HG03457 (cell line): Measurements from ENCODE around the gene ALG5.

Source experiments
- ATAC-seq: cut with Tn5 transposase; IDR thresholded peaks from one replicate; pipeline ENCODE4 v1.9.1; 2021; ENCODE audit warnings: moderate number of reproducible peaks; ENCODE audit not compliant: unreplicated experiment

ALG5 gene

DNA sequence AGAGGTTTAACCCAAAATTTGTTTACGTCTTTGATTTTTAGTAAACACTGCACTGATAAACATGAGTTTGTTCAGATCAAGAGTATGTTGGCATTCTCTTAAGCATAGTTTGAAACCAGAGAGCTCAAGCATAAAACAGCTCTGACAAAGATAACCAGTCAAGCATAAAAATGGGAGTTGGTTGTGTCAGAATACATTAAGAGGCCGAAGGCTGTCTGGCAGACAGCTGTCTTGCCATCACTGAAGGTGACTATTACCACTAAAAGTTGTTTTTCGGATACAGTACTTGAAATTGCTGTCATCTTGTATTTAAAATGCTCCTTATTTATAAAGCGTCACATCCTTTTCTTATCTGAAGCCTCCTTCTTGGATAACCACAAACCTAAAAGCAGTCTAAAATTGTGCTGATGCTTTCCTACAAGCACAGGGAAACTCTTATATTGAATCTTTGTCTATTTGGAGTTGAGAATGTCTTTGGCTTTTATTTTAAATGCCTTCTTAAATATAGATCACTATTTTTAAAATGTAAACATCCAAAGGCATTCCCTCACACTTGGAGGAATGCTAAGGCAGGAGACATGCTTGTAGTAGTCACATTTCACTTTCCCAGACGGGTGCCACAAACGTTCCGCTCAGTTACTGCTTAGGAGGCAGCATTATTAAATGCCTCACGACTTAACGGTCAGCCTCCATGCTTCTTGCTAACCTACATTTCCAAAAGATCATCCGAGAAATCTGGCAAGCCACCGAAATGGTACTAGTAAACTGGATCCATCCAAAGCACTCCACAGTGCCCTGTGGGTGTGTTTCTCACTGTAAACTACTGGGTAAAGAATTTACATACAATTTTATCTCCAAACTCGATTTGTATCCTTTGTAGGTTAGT is 80.7 kb downstream of the ALG5 start:
- no peak for ATAC-seq

DNA sequence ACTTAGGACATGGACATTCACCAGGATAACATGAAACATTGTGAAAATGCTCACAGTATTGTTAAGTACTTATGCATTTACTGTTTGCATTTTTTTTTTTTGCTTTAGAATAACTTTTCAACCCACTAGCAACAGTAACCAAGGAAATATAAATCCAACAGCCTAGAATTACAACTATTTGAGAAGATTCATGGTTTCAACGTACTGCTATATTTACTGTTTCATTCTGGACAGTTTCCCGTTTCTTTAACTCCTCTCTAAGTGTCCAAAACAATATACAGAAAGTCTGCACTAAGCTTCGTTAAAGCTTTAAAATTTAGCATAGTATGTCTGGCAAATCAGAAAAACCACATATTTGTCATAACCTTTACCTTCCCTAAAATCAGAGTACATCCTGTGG is 81.8 kb downstream of the ALG5 start:
- no peak for ATAC-seq

DNA sequence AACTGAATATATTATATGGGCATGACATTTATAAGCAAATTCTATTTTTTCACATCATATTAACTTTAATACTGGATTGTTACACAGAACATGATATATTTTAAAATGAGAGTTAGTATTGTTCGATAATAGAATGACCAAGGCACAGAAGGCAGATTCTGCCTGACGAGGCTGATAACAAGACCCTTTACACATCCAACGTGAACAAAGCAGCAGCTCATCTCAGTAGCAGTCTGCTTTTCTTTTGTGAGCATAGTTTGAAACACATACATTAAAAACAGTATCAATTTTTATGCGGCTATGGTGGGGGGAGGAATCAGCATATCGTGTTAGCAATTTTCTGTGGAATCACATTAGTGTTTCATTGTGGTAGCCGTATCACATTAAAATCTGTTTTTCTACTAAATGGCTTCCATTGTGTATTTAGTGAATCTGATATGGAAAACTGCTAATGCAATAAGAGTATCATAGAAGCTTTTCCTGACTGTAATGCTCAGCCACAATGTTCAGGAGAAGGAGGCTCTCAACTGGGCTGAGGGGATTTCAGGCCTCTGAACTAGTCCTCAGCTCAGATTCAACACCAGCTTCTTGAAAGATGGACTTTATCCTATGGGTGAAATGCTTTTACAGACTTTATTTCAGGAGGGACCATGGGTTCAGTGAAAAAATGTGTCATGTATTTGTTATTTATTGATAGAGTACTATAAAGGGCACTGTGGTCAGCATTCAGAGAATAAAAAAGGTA is 83.1 kb downstream of the ALG5 start:
- ATAC-seq, result no peak

DNA sequence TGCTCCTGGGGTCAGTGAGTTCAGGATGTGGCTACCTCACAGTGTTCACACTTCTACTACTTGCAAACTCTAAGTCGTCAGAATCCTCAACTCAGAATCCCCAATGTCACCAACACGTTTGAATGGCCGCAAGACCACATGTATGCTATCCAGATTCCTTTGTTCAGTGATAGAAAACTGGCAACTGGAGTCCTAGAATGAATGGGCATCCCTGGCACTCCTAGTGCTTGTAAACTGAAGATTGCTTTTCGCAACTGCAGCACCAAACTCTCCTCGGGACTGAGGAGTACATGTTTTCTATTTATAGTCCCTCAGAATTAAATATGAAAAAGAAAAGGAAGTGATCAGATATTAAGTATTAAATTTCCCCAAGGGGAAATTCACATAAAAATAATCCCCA is 84.0 kb downstream of the ALG5 start:
- ATAC-seq, result no peak

DNA sequence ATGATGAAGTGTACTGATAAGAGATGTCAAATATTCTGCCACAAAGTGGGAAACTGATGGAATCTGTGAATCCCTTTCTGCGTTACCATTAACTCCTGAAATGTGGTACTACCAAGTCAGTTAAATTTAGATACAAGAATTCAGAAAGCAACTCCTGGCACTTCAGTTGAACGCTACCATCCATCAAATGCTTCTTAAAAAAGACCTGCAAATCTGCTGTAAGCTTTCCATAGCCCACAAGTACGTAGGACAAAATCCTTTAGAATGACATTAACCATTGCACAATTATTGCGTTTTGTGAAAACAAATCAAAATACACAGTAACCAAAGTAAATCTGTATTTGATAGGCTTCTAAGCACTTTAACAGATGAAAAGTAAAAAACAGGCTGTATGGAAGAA is 84.5 kb downstream of the ALG5 start:
- no peak for ATAC-seq

DNA sequence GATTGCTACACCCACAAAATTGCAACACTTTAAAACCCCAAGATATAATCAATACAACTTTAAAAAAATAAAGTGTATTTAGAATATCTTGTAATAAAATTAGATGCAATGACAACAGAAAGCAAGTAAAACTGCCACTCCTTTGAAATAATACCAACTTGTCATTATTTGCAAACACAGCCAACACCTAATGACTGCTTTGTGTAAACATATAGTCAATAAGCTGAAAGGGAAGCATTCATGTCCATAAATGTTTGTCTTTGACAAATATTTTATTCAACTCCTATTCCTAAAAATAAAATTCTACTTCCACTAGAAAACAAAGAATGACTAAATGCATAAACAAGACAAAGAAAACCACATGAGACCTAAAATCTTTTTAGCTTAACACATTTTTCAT is 85.7 kb downstream of the ALG5 start:
- no peak for ATAC-seq

DNA sequence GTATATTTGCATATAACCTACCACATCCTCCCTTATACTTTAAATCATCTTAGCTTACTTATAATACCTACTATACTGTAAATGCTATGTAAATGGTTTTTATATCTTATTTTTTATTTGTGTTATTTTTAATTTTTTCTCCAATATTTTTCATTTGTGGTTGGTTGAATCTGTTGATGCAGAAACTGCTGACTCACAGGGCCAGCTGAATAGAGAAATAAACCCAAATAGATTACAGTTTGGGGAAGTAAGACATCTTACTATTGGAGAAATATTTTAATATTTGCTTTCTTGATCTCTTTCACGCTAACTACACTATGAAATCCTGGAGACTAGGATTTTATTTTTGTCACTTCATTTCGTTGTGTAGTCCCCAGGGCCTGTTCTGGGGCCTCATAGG is 86.2 kb downstream of the ALG5 start:
- ATAC-seq, result no peak

DNA sequence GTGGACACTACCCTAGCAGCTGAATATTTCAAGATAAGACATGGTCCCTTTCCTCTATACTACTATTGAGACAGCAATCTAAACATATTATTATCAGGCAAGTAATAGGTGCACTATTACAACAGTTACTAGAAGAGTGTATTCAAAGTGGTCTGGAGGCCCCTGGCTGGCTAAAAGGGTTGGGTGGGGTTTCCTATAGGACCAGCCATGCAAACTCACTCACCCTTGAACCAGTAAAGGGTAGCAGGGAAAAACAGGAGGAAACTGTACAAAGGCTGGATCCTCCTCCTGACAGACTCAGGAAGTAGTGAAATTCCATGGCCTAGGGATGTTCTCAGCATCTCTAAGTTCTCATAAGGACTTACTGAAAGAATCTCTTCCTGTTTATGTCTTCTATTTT is 86.8 kb downstream of the ALG5 start:
- ATAC-seq, result no peak

DNA sequence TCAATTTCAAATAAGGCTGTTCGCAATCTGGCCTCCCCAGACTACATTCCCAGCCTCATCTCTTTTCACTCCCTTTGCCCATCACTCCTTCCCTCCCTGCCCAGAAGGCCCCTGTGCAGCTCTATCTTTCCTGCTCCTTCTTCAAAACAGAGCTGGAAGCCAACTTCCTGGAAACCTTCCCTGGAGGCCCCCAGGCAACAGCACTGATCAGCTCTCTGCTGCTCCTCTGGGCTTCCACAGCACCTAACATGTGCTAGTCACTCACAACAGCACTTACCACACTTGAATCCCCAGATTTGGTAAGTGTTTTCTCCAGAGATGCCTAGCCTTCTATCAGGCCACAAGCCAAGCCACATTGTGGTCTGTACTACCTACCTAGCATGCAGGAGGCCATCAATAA is 88.6 kb downstream of the ALG5 start:
- ATAC-seq, result no peak

DNA sequence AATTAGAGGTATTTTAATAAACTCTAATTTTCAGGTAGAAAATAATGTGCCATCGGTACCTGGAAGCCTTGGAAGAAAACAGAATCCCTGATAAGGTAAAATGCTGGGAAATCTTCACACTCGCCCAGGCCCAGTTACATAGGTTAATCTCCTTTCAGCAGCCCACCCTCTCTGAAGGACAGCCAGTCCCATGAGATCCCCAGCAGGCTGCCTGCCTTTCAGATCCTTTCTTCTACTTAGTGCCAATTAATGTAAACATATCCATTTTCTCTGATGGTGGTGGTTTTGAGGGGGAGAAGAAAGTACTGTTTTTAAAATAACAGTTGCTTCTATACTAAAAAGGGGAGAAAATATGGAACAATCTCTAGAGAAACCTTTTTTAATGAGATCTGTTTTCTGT is 91.3 kb downstream of the ALG5 start:
- ATAC-seq, result no peak

DNA sequence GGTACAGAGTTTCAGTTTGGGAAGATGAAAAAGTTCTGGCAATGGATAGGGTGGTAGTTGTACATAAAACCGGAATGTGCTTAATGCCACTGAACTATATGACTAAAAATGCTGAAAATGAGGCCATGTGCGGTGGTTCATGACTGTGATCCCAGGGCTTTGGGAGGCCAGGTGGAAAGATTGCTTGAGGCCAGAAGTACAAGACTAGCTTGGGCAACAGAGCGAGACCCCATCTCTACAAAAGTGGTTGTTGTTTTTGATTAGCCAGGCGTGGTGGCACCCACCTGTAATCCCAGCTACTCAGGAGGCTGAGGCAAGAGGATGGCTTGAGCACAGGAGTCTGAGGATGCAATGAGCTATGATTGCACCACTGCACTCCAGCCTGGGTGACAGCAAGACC is 91.9 kb downstream of the ALG5 start:
- no peak for ATAC-seq

DNA sequence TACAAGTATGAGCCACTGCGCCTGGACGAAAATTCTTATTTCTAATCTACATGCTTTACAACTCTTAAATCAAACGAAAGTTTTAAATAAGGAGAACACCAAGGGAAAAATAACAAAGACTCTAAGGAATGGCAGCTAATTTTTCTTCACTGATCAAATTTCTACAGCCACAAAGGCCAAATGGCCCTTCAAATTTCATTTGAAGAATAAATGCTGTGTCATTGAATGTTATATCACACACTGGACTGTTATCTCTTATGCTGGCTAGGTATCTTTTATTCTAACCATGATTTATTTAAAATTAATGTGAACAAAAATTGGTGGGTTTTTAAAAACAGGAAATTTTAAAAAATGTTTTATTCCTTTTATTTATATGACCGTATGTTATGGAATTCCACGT is 93.2 kb downstream of the ALG5 start:
- no peak for ATAC-seq

DNA sequence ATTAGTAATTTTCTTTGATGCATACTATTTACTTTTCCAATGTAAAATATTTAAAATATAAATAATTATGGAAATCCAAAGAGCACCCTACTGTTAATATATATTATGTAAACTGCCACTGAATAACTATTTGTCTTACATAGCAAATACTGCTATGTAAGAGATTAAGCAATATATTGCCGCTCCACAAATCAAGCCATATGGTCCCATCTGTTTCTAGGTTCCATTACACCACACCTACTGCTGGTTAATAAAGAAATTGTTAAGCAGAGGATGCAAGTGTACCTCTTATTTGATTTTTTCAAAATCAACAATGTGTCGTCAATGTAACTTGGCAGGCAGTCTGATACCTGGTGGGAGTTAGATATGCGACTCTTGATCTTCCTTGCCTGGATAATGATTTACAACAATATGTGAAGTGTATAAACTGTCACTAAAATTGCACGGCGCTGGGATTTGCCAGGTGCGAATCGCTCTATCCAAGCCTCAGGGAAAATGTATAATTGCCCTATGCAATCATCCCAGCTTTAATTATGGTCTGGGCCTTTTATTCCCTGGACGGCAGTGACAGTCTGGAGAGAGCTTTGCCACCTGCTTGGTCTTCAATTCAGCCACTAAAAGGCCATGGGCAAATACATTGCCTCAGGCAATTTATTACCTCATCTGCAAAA is 95.1 kb downstream of the ALG5 start:
- ATAC-seq, result no peak
